NB4 (cell line): Measurements from ENCODE around the gene RAD9B.

Experiments used
- CTCF ChIP-seq: IDR thresholded peaks from one replicate; pipeline ENCODE4 v1.5.1; 2012; ENCODE audit warnings: low read depth, low read length
- MAX ChIP-seq: IDR thresholded peaks from 2 replicates; pipeline ENCODE4 v1.6.1; 2011; ENCODE audit warnings: low read depth, low read length
- POLR2A ChIP-seq: IDR thresholded peaks from 2 replicates; pipeline ENCODE4 v1.6.1; 2011; ENCODE audit warnings: mild to moderate bottlenecking; ENCODE audit not compliant: insufficient read length; ENCODE audit errors: extremely low read depth

- TF ChIP-seq CTCF = no peak
- TF ChIP-seq MAX = no peak
- TF ChIP-seq POLR2A = no peak
Measured at GRCh38 chr12:110453569-110454296, 48.4 kb upstream of the RAD9B start.
